ENCODE results near the gene ALDH4A1. TPM values are rescaled to one million over a fixed set of nuclear protein-coding genes. Genes with fewer than 3 reads are reported as not detected.
"Not testable (repeated sequence)": the region's sequence is repeated elsewhere in the genome, so short reads cannot be mapped to it uniquely, and the experiment has no call there.

ALDH4A1 gene
- total and polyA plus RNA-seq, 4 donors, result 162 to 424 (median 244) TPM

GRCh38 chr1:18870957-18871356, 31.4 kb downstream of the ALDH4A1 start:
- no peak for TF ChIP-seq JUND (IDR thresholded peaks at IDR 0.05)
- TF ChIP-seq, protein P1, sequence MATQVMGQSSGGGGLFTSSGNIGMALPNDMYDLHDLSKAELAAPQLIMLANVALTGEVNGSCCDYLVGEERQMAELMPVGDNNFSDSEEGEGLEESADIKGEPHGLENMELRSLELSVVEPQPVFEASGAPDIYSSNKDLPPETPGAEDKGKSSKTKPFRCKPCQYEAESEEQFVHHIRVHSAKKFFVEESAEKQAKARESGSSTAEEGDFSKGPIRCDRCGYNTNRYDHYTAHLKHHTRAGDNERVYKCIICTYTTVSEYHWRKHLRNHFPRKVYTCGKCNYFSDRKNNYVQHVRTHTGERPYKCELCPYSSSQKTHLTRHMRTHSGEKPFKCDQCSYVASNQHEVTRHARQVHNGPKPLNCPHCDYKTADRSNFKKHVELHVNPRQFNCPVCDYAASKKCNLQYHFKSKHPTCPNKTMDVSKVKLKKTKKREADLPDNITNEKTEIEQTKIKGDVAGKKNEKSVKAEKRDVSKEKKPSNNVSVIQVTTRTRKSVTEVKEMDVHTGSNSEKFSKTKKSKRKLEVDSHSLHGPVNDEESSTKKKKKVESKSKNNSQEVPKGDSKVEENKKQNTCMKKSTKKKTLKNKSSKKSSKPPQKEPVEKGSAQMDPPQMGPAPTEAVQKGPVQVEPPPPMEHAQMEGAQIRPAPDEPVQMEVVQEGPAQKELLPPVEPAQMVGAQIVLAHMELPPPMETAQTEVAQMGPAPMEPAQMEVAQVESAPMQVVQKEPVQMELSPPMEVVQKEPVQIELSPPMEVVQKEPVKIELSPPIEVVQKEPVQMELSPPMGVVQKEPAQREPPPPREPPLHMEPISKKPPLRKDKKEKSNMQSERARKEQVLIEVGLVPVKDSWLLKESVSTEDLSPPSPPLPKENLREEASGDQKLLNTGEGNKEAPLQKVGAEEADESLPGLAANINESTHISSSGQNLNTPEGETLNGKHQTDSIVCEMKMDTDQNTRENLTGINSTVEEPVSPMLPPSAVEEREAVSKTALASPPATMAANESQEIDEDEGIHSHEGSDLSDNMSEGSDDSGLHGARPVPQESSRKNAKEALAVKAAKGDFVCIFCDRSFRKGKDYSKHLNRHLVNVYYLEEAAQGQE (IDR thresholded peaks at IDR 0.05), result no peak
- no peak for TF ChIP-seq MAX (IDR thresholded peaks at IDR 0.05)
- TF ChIP-seq FOXA2 (IDR thresholded peaks at IDR 0.05), result no peak
- no peak for TF ChIP-seq YY1 (IDR thresholded peaks at IDR 0.05)
- WGBS, result 86% methylated on average over 10 of the region's 10 CpGs
- no peak overlapping the region for H3K27ac ChIP-seq (ENCODE audit: low read depth in 1 of 2, low read length in 2 of 2)
- no peak for DNase-seq (ENCODE audit: low spot score)
- no peak overlapping the region for H3K9ac ChIP-seq (ENCODE audit: low read depth in 1 of 2, low read length in 2 of 2)
- H3K9me3 ChIP-seq (ENCODE audit: control insufficient read depth in 4 of 4, low read length in 3 of 4), result no peaks in the 10 kb centered on the region
- H3K4me3 ChIP-seq (ENCODE audit: low read depth in 1 of 3, low read length in 3 of 3), result no peak overlapping the region
- no peaks in the 10 kb centered on the region for H3K27me3 ChIP-seq (ENCODE audit: control insufficient read depth in 4 of 4, insufficient read depth in 4 of 4, low read length in 3 of 4)
- peaks cover 0 to 35% (median 22%) of the 10 kb centered on the region in 4 donors for H3K36me3 ChIP-seq (ENCODE audit: control insufficient read depth in 4 of 4, insufficient read depth in 3 of 4, low read depth in 1 of 4, low read length in 3 of 4)
- H3K4me1 ChIP-seq (ENCODE audit: control insufficient read depth in 4 of 4, insufficient read depth in 4 of 4, low read length in 3 of 4), result peaks cover 0 to 17% (median 2%) of the 10 kb centered on the region in 4 donors

- H3K27ac ChIP-seq (ENCODE audit: low read depth in 1 of 2, low read length in 2 of 2); DNase-seq (ENCODE audit: low spot score); H3K9ac ChIP-seq (ENCODE audit: low read depth in 1 of 2, low read length in 2 of 2); H3K27me3 ChIP-seq (ENCODE audit: control insufficient read depth in 4 of 4, insufficient read depth in 4 of 4, low read length in 3 of 4); H3K4me3 ChIP-seq (ENCODE audit: low read depth in 1 of 3, low read length in 3 of 3); H3K9me3 ChIP-seq (ENCODE audit: control insufficient read depth in 4 of 4, low read length in 3 of 4): not testable (repeated sequence)
- 50% methylated on average over 3 of the region's 3 CpGs for WGBS
- H3K36me3 ChIP-seq (ENCODE audit: control insufficient read depth in 4 of 4, insufficient read depth in 3 of 4, low read depth in 1 of 4, low read length in 3 of 4), result peaks cover 0 to 31% (median 20%) of the 10 kb centered on the region in 4 donors
- peaks cover 0 to 17% (median 2%) of the 10 kb centered on the region in 4 donors for H3K4me1 ChIP-seq (ENCODE audit: control insufficient read depth in 4 of 4, insufficient read depth in 4 of 4, low read length in 3 of 4)
These were observed 31.8 kb downstream of the ALDH4A1 start for GRCh38 chr1:18870595-18870865.

DNA sequence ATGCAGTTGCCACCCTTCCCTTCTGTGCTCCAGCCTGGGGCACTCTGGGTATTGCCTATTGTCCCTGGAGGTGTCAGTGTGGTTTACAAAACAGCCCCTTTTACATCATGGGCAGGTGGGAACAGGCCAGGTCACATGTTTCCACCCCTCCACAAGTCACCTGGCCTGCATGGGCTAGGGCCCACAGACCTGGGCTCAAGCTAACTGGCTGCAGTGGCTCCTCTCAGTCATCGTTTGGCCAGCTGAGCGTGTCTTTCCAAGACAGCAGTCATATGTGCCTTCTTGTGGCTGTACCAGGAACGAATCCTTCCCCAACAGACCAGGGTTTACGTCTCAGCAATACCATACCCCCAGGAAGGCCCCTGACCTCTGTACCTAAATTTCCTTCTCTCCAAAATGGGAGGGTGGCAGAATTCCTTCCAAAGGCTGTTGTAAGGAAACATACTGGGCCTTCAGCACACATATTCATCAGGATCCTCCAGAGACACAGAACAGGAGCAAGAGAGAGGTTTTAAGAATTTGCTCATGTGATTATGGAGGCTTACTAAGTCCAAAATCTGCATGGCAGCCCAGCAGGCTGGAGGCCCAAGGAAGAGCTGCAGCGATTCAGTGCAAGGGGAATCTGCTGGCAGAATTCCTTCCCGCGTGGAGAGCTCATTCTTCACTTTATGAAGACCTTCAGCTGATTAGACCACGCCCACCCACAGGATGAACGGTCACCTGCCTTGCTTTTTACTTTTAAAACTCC, 32.3 kb downstream of the ALDH4A1 start:
- Histone ChIP-seq H3K27me3 (ENCODE audit: control insufficient read depth in 4 of 4, insufficient read depth in 4 of 4, low read length in 3 of 4) (no peaks in the 10 kb centered on the region), H3K9ac (ENCODE audit: low read depth in 1 of 2, low read length in 2 of 2) (no peak overlapping the region), H3K27ac (ENCODE audit: low read depth in 1 of 2, low read length in 2 of 2) (no peak overlapping the region), H3K4me3 (ENCODE audit: low read depth in 1 of 3, low read length in 3 of 3) (no peak overlapping the region), H3K4me1 (ENCODE audit: control insufficient read depth in 4 of 4, insufficient read depth in 4 of 4, low read length in 3 of 4) (peaks cover 0 to 17% (median 1%) of the 10 kb centered on the region in 4 donors), H3K36me3 (ENCODE audit: control insufficient read depth in 4 of 4, insufficient read depth in 3 of 4, low read depth in 1 of 4, low read length in 3 of 4) (peaks cover 0 to 30% (median 20%) of the 10 kb centered on the region in 4 donors), H3K9me3 (ENCODE audit: control insufficient read depth in 4 of 4, low read length in 3 of 4) (no peaks in the 10 kb centered on the region)
- no peak for DNase-seq (ENCODE audit: low spot score)
- TF ChIP-seq MAX (IDR thresholded peaks at IDR 0.05), result no peak
- TF ChIP-seq EGR1 (IDR thresholded peaks at IDR 0.05; ENCODE audit: low read depth in 2 of 2), result no peak
- no peak for TF ChIP-seq NR2F2 (IDR thresholded peaks at IDR 0.05)
- TF ChIP-seq SP1 (IDR thresholded peaks at IDR 0.05), result no peak
- no peak for TF ChIP-seq CTCF (IDR thresholded peaks at IDR 0.05; ENCODE audit: low read depth, low read length, missing input control)
- TF ChIP-seq ATF3 (IDR thresholded peaks at IDR 0.05), result no peak
- 76% methylated on average over 9 of the region's 9 CpGs for WGBS

Data from liver (tissue), 9 donors.